HFFc6 (cell line): ENCODE results near the gene DENND5A. TPM values are rescaled to one million over a fixed set of nuclear protein-coding genes. Genes with fewer than 3 reads are reported as not detected.
"Not testable (repeated sequence)": the region's sequence is repeated elsewhere in the genome, so short reads cannot be mapped to it uniquely, and the experiment has no call there.

Experiments used
- DNase-seq: peaks from one replicate; pipeline ENCODE4 v3.0.0-alpha.2; 2018
- H3K27ac Mint-ChIP-seq: 2 replicates; pipeline ENCODE4 v1.8.0; 2020; ENCODE audit warnings: mild to moderate bottlenecking, mixed read lengths
- H3K27me3 Mint-ChIP-seq: 2 replicates; pipeline ENCODE4 v1.8.0; 2021; ENCODE audit warnings: mild to moderate bottlenecking, moderate library complexity, mixed read lengths; ENCODE audit not compliant: insufficient read depth
- H3K36me3 Mint-ChIP-seq: 2 replicates; pipeline ENCODE4 v1.8.0; 2021; ENCODE audit warnings: low read depth, mixed read lengths
- H3K4me1 Mint-ChIP-seq: 2 replicates; pipeline ENCODE4 v1.8.0; 2020; ENCODE audit warnings: low read depth, mixed read lengths
- H3K4me3 Mint-ChIP-seq: 2 replicates; pipeline ENCODE4 v1.8.0; 2020; ENCODE audit warnings: mild to moderate bottlenecking, moderate library complexity, mixed read lengths
- H3K9me3 Mint-ChIP-seq: 2 replicates; pipeline ENCODE4 v1.8.0; 2020; ENCODE audit warnings: mild to moderate bottlenecking, mixed read lengths
- CTCF ChIP-seq: fragments of 200-600 bp; sonication (generic); IDR thresholded peaks from 2 replicates; pipeline ENCODE4 v1.5.0; 2021; ENCODE audit warnings: antibody characterized with exemption, mild to moderate bottlenecking
- total RNA-seq, 6 experiments: library from RNA; stranded (reverse); fragmentation: NEBNext Ultra II Directional; extraction: Animal tissue kit (Norgen Biotek cat#: 25700); gene quantifications; 2 replicates in 1 of 6; 3 replicates in 5 of 6; pipeline ENCODE4 v1.2.3, GENCODE V29; 2021

The DENND5A gene
- total RNA-seq, 6 experiments from 2014 or later = 82.0 to 106 (median 92.8) TPM

DNA sequence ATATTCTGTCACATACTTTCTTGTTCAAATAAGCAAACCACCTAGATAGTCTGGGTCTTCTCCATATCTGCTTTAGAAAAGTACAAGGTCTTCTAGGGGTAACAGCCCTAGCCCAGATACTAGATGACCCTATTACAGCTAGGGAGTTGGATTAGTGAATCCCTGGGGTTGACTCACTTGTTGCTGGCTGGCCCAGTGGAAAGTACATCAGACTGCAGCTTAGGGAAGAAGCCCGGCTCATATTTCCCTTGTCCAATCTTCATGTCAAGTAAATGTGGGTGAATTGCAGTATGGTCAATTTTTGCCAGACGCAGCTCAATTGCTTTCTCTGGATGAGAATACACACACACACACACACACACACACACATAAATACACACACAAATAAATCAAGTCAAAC, 94.7 kb downstream of the DENND5A start:
- no peaks in the 10 kb centered on the region for H3K9me3 Mint-ChIP-seq
- H3K27ac Mint-ChIP-seq = peak overlapping the region; percentile 78
- no peak for TF ChIP-seq CTCF

GRCh38 chr11:9169595-9170295, 95.4 kb downstream of the DENND5A start:
- peak overlapping the region; percentile 38 for H3K4me3 Mint-ChIP-seq
- peak overlapping the region; percentile 78 for H3K27ac Mint-ChIP-seq
- peaks cover 45% of the 10 kb centered on the region for H3K4me1 Mint-ChIP-seq
- peaks cover 30% of the 10 kb centered on the region for H3K36me3 Mint-ChIP-seq
- H3K27me3 Mint-ChIP-seq = no peaks in the 10 kb centered on the region; the same call in 1 of the 2 replicates
- TF ChIP-seq CTCF = no peak
- DNase-seq = no peak
- no peaks in the 10 kb centered on the region for H3K9me3 Mint-ChIP-seq

More for the DNA sequence above, 94.7 kb downstream of the DENND5A start:
- Mint-ChIP-seq H3K36me3 (peaks cover 30% of the 10 kb centered on the region), H3K27me3 (no peaks in the 10 kb centered on the region; the same call in 1 of the 2 replicates), H3K4me1 (peaks cover 52% of the 10 kb centered on the region), H3K4me3 (no peak overlapping the region)
- peak; percentile 49 for DNase-seq

GRCh38 chr11:9161991-9162390, 103.2 kb downstream of the DENND5A start:
- not testable (repeated sequence) for DNase-seq, H3K4me3 Mint-ChIP-seq, H3K9me3 Mint-ChIP-seq, H3K27me3 Mint-ChIP-seq, H3K27ac Mint-ChIP-seq
- Mint-ChIP-seq H3K36me3 (peaks cover 29% of the 10 kb centered on the region), H3K4me1 (peaks cover 46% of the 10 kb centered on the region)

DNA sequence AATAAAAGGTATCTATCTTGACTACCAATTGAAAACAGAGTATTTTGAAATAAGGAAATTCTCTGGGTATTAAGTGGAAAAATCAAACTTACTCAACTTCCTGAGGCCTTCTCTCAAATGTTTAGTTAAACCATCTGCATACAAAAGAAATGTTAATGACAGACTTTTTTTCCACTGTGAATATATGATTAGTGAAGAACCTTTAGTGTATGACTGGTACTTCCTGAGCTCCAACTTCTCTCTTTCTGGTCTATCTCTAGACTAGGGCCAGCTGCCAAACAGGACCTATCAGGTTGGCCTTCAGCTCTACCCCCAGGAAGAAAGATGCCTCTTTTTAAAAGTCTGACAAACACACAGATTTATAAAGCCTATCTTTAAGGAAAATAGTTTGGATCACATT, 105.0 kb downstream of the DENND5A start:
- DNase-seq = no peak
- Mint-ChIP-seq H3K4me3 (no peak overlapping the region), H3K9me3 (no peaks in the 10 kb centered on the region), H3K27ac (peak overlapping the region; percentile 69), H3K27me3 (peaks cover 5% of the 10 kb centered on the region), H3K36me3 (peaks cover 26% of the 10 kb centered on the region), H3K4me1 (peaks cover 44% of the 10 kb centered on the region)
- TF ChIP-seq CTCF = no peak

DNA sequence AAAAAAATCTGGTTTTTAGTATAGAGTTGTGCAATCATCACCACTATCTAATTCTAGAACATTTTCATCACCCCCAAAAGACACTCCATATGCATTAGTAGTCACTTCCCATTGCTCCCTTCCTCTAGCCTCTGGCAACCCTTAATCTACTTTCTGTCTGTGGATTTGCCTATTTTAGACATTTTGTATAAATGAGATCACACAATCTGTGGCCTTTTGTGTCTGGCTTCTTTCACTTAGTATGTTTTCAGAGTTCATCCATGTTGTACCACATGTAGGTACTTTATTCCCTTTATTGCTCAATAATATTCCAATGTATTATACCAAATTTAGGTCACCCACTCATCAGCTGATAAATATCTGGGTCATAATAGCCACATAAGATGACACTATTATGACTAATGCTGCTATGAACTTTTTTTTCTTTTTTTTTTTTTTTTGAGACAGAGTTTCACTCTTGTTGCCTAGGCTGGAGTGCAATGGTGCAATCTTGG, 106.2 kb downstream of the DENND5A start:
- TF ChIP-seq CTCF = no peak
- Mint-ChIP-seq H3K36me3 (peaks cover 26% of the 10 kb centered on the region), H3K27me3 (peaks cover 6% of the 10 kb centered on the region), H3K27ac (peak overlapping the region; percentile 77), H3K9me3 (no peaks in the 10 kb centered on the region), H3K4me3 (peak overlapping the region; percentile 44), H3K4me1 (peaks cover 44% of the 10 kb centered on the region)
- DNase-seq = peak; percentile 47

- H3K27me3 Mint-ChIP-seq = peaks cover 6% of the 10 kb centered on the region
- no peak overlapping the region for H3K27ac Mint-ChIP-seq
- H3K9me3 Mint-ChIP-seq = no peaks in the 10 kb centered on the region
- peaks cover 39% of the 10 kb centered on the region for H3K36me3 Mint-ChIP-seq
- H3K4me3 Mint-ChIP-seq = no peak overlapping the region
- no peak for TF ChIP-seq CTCF
- H3K4me1 Mint-ChIP-seq = peaks cover 54% of the 10 kb centered on the region
- DNase-seq = no peak
Measured at GRCh38 chr11:9155930-9156329, 109.2 kb downstream of the DENND5A start.
